H1 (cell line): ENCODE results near the gene TXLNG. TPM values are rescaled to one million over a fixed set of nuclear protein-coding genes. Genes with fewer than 3 reads are reported as not detected.

Source experiments
- CTCF ChIA-PET: fragments of 300-600 bp; sonication (Branson Sonifier 250); formaldehyde crosslinking; loops from one replicate; lab custom pipeline; 2021; ENCODE audit not compliant: partially characterized antibody; lab: Charles Lee
- POLR2A ChIA-PET: fragments of 300-600 bp; sonication (Branson Sonifier 250); formaldehyde crosslinking; loops from one replicate; lab custom pipeline; 2021; ENCODE audit warnings: inconsistent platforms; ENCODE audit not compliant: partially characterized antibody; lab: Charles Lee
- DNase-seq, 2 experiments: peaks; one replicate each; pipeline versions ENCODE4 v3.0.0 to v3.0.0-alpha.2; 2010 to 2022; ENCODE audit warnings: low spot score in 2 of 2, low read depth in 1 of 2, mixed read lengths in 1 of 2
- FAIRE-seq: peaks from 2 replicates; lab custom pipeline; 2011; peaks lifted over from hg19 to GRCh38; lab: Jason Lieb, UNC
- H2AFZ ChIP-seq: 2 replicates; pipeline ENCODE4 v1.8.1; 2012; ENCODE audit warnings: low read length, inconsistent platforms
- H2AK5ac ChIP-seq: 2 replicates; pipeline ENCODE4 v1.6.1; 2013; ENCODE audit warnings: low read depth, low read length
- H2BK120ac ChIP-seq: replicated peaks from 2 replicates; pipeline ENCODE3; 2013; ENCODE audit warnings: low read depth, low read length, inconsistent platforms
- H2BK12ac ChIP-seq: 2 replicates; pipeline ENCODE4 v1.6.1; 2013; ENCODE audit warnings: low read depth, low read length
- H2BK15ac ChIP-seq: 2 replicates; pipeline ENCODE4 v1.6.1; 2013; ENCODE audit warnings: low read length
- H2BK20ac ChIP-seq: 2 replicates; pipeline ENCODE4 v1.6.1; 2013; ENCODE audit warnings: low read length
- H2BK5ac ChIP-seq: 2 replicates; pipeline ENCODE4 v1.6.1; 2013; ENCODE audit warnings: low read depth, low read length
- H3K14ac ChIP-seq: 2 replicates; pipeline ENCODE4 v1.6.1; 2013; ENCODE audit warnings: inconsistent platforms; ENCODE audit not compliant: insufficient read length
- H3K18ac ChIP-seq: 2 replicates; pipeline ENCODE4 v1.6.1; 2013; ENCODE audit warnings: low read length; ENCODE audit errors: extremely low read depth
- H3K23ac ChIP-seq: 2 replicates; pipeline ENCODE4 v1.6.1; 2013; ENCODE audit warnings: inconsistent platforms; ENCODE audit not compliant: insufficient read length
- H3K23me2 ChIP-seq: 2 replicates; pipeline ENCODE4 v1.6.1; 2013; ENCODE audit warnings: low read depth, low read length
- H3K27ac ChIP-seq: 2 replicates; pipeline ENCODE4 v1.6.1; 2011; ENCODE audit warnings: low read depth, low read length, inconsistent platforms
- H3K27me3 ChIP-seq, 4 experiments: replicated peaks in 1 of 4; 1 replicate in 1 of 4; 2 replicates in 3 of 4; pipeline versions ENCODE4 v1.6.1 to v1.8.1; 2011 to 2013; ENCODE audit warnings: low read length in 3 of 4, mild to moderate bottlenecking in 3 of 4, inconsistent platforms in 2 of 4, mixed read lengths in 2 of 4, moderate library complexity in 1 of 4; ENCODE audit not compliant: control insufficient read depth in 3 of 4, insufficient read depth in 3 of 4; ENCODE audit errors: extremely low read depth in 1 of 4
- H3K36me3 ChIP-seq, 4 experiments: 2 replicates each; pipeline versions ENCODE4 v1.6.1 to v1.8.1; 2011 to 2013; ENCODE audit warnings: mild to moderate bottlenecking in 4 of 4, low read length in 3 of 4, moderate library complexity in 2 of 4, control low read depth in 1 of 4, inconsistent platforms in 1 of 4; ENCODE audit not compliant: insufficient read depth in 4 of 4, control insufficient read depth in 2 of 4
- H3K4ac ChIP-seq: replicated peaks from 2 replicates; pipeline ENCODE3; 2013; ENCODE audit warnings: low read length, low read depth, mixed read lengths, inconsistent platforms; ENCODE audit not compliant: insufficient read length
- H3K4me1 ChIP-seq, 4 experiments: replicated peaks in 1 of 4; 1 replicate in 1 of 4; 2 replicates in 3 of 4; pipeline versions ENCODE4 v1.6.1 to v1.8.1; 2011 to 2013; ENCODE audit warnings: low read length in 3 of 4, inconsistent platforms in 2 of 4, mixed read lengths in 1 of 4; ENCODE audit not compliant: insufficient read depth in 4 of 4, control insufficient read depth in 3 of 4
- H3K4me2 ChIP-seq, 2 experiments: 2 replicates each; pipeline versions ENCODE4 v1.6.1 to v1.8.1; 2011 to 2013; ENCODE audit warnings: low read depth in 2 of 2, low read length in 2 of 2, control low read depth in 1 of 2, inconsistent platforms in 1 of 2, mild to moderate bottlenecking in 1 of 2; ENCODE audit not compliant: insufficient read depth in 1 of 2
- H3K4me3 ChIP-seq, 4 experiments: fragments of 200-600, 300-600 bp in 1 of 4; sonication (generic), shearing (Covaris generic), sonication (Bioruptor Twin) in 1 of 4; 2 replicates each; pipeline versions ENCODE4 v1.5.1 to v1.8.1; 2011 to 2016; ENCODE audit warnings: low read length in 4 of 4, low read depth in 3 of 4, control low read depth in 2 of 4, inconsistent platforms in 2 of 4, mild to moderate bottlenecking in 2 of 4, mixed read lengths in 1 of 4, moderate library complexity in 1 of 4; ENCODE audit not compliant: insufficient read depth in 2 of 4; ENCODE audit errors: extremely low read depth in 1 of 4
- H3K56ac ChIP-seq: replicated peaks from 2 replicates; pipeline ENCODE3; 2013; ENCODE audit warnings: low read depth, mild to moderate bottlenecking, mixed read lengths, low read length, inconsistent platforms; ENCODE audit not compliant: insufficient read length
- H3K79me1 ChIP-seq: 2 replicates; pipeline ENCODE4 v1.6.1; 2013; ENCODE audit warnings: low read depth, low read length, control low read depth
- H3K79me2 ChIP-seq, 2 experiments: 2 replicates each; pipeline versions ENCODE4 v1.6.1 to v1.8.1; 2012 to 2013; ENCODE audit warnings: low read length in 2 of 2, mild to moderate bottlenecking in 2 of 2, inconsistent platforms in 1 of 2; ENCODE audit not compliant: insufficient read depth in 2 of 2, control insufficient read depth in 1 of 2
- H3K9ac ChIP-seq, 4 experiments: replicated peaks in 1 of 4; 1 replicate in 1 of 4; 2 replicates in 3 of 4; pipeline versions ENCODE4 v1.6.1 to v1.8.1; 2011 to 2013; ENCODE audit warnings: low read depth in 3 of 4, low read length in 3 of 4, control low read depth in 2 of 4, mild to moderate bottlenecking in 2 of 4, moderate library complexity in 2 of 4, inconsistent platforms in 1 of 4; ENCODE audit errors: extremely low read depth in 1 of 4
- H3K9me3 ChIP-seq, 2 experiments: 2 replicates each; pipeline versions ENCODE4 v1.6.1 to v1.8.1; 2012 to 2013; ENCODE audit warnings: mild to moderate bottlenecking in 2 of 2, moderate library complexity in 2 of 2, control low read depth in 1 of 2, inconsistent platforms in 1 of 2, low read depth in 1 of 2, low read length in 1 of 2, mixed read lengths in 1 of 2; ENCODE audit not compliant: insufficient read depth in 2 of 2
- H4K20me1 ChIP-seq, 2 experiments: replicated peaks in 1 of 2; 2 replicates each; pipeline versions ENCODE3 to v1.8.1; 2011 to 2013; ENCODE audit warnings: inconsistent platforms in 2 of 2, low read length in 2 of 2, mild to moderate bottlenecking in 1 of 2; ENCODE audit not compliant: insufficient read depth in 2 of 2, control insufficient read depth in 1 of 2
- H4K5ac ChIP-seq: 2 replicates; pipeline ENCODE4 v1.6.1; 2013; ENCODE audit warnings: low read length, low read depth, mixed read lengths, inconsistent platforms; ENCODE audit not compliant: insufficient read length
- H4K8ac ChIP-seq: 2 replicates; pipeline ENCODE4 v1.8.0; 2013; ENCODE audit warnings: mild to moderate bottlenecking, moderate library complexity, low read length, inconsistent platforms; ENCODE audit not compliant: insufficient read depth; ENCODE audit errors: extremely low read depth
- H4K91ac ChIP-seq: replicated peaks from 2 replicates; pipeline ENCODE3; 2013; ENCODE audit warnings: low read length, mixed read lengths, inconsistent platforms; ENCODE audit not compliant: insufficient read length
- ATF3 ChIP-seq: IDR thresholded peaks from 2 replicates; pipeline ENCODE4 v1.6.1; 2011; ENCODE audit warnings: low read depth, mild to moderate bottlenecking, low read length; ENCODE audit not compliant: insufficient read depth
- CREB1 ChIP-seq: IDR thresholded peaks from 2 replicates; pipeline ENCODE4 v1.6.1; 2012; ENCODE audit warnings: inconsistent platforms
- CTBP2 ChIP-seq: IDR thresholded peaks from 2 replicates; pipeline ENCODE4 v1.7.0; 2011; ENCODE audit warnings: borderline replicate concordance, mild to moderate bottlenecking, moderate library complexity, mixed read lengths, low read length; ENCODE audit not compliant: insufficient read depth, insufficient read length
- NRF1 ChIP-seq: IDR thresholded peaks from 2 replicates; pipeline ENCODE4 v1.6.1; 2011; ENCODE audit warnings: mild to moderate bottlenecking, low read depth, low read length, improper control_type of control experiment
- SIX5 ChIP-seq: IDR thresholded peaks from 2 replicates; pipeline ENCODE4 v1.6.1; 2011; ENCODE audit warnings: mild to moderate bottlenecking, low read depth, low read length
- TAF1 ChIP-seq: IDR thresholded peaks from 2 replicates; pipeline ENCODE4 v1.6.1; 2011; ENCODE audit warnings: mild to moderate bottlenecking, low read depth, low read length
- USF2 ChIP-seq: IDR thresholded peaks from 2 replicates; pipeline ENCODE4 v1.6.1; 2011; ENCODE audit warnings: low read length, improper control_type of control experiment
- WGBS, 2 experiments: shearing (Covaris generic) in 1 of 2; methylation state at CpG; one replicate each; pipeline versions ENCODE4 v1.1.6 to v1.1.7; 2013 to 2015; ENCODE audit warnings: low lambda C conversion rate in 2 of 2, mixed read lengths in 2 of 2, inconsistent platforms in 1 of 2, low coverage in 1 of 2, missing lambda C conversion rate in 1 of 2; ENCODE audit not compliant: insufficient replicate concordance in 2 of 2, insufficient coverage in 1 of 2, insufficient read length in 1 of 2; ENCODE audit errors: extremely low coverage in 1 of 2, missing lambda C conversion rate in 1 of 2; 5-methylcytosine and 5-hydroxymethylcytosine counted together
- long read RNA-seq, 2 experiments: library from RNA in 1 of 2; library from capped mRNA in 1 of 2; stranded (forward); transcript quantifications; one replicate each; pipeline ENCODE4 v2.0.0, GENCODE V29; 2021; ENCODE audit warnings: inconsistent platforms in 1 of 2
- polyA minus RNA-seq, 3 experiments: library from RNA; depleted of rRNA, polyadenylated mRNA; stranded (reverse); fragments of >200 nt; gene quantifications; 1 replicate in 2 of 3; 2 replicates in 1 of 3; pipeline ENCODE4 v1.2.3, GENCODE V29; 2011
- polyA plus RNA-seq, 7 experiments: library from polyadenylated mRNA; depleted of rRNA in 3 of 7; stranded (reverse) in 5 of 7; unstranded in 2 of 7; fragments of >200 nt in 5 of 7; fragments of 200-250 nt in 2 of 7; gene quantifications; 1 replicate in 5 of 7; 2 replicates in 1 of 7; 4 replicates in 1 of 7; pipeline versions ENCODE4 v1.2.1 to v1.2.3, GENCODE V29; 2011 to 2013; ENCODE audit warnings: missing spikeins in 2 of 7, mixed read lengths in 2 of 7
- total RNA-seq: library from RNA; stranded (reverse); fragmentation: NEBNext Ultra II Directional; extraction: Animal tissue kit (Norgen Biotek cat#: 25700); gene quantifications from 2 replicates; pipeline ENCODE4 v1.2.1, GENCODE V29; 2021

Gene TXLNG
- 42.6 and 42.9 TPM in 2 replicates for total RNA-seq
- polyA plus RNA-seq (2011; rRNA removed), result 19.9 and 32.9 TPM in 2 replicates
- 33.0 TPM for polyA plus RNA-seq (2011; cell fraction: cytosol; rRNA removed)
- 14.8 TPM for polyA plus RNA-seq (2011; cell fraction: nucleus; rRNA removed)
- polyA plus RNA-seq (2012, experiment 1 of 2), result 19.6 to 35.8 TPM (median 23.1 TPM) in 4 replicates
- 2.7 TPM for polyA plus RNA-seq (2012, experiment 2 of 2)
- 36.3 TPM for polyA plus RNA-seq (2013, experiment 1 of 2)
- 36.9 TPM for polyA plus RNA-seq (2013, experiment 2 of 2)
- polyA minus RNA-seq (2011; rRNA and poly(A)+ RNA removed), result 19.9 and 20.3 TPM in 2 replicates
- 14.1 TPM for polyA minus RNA-seq (2011; cell fraction: cytosol; rRNA and poly(A)+ RNA removed)
- 22.4 TPM for polyA minus RNA-seq (2011; cell fraction: nucleus; rRNA and poly(A)+ RNA removed)
- long read RNA-seq, experiment 1, full-length matches to known transcripts, result 6 of 53 reads
- long read RNA-seq, experiment 1, partial matches to known transcripts, result 38 of 53 reads
- long read RNA-seq, experiment 1, other reads (novel, unspliced or antisense), result 9 of 53 reads
- long read RNA-seq, experiment 2, full-length matches to known transcripts, result 3 of 8 reads
- long read RNA-seq, experiment 2, partial matches to known transcripts, result 1 of 8 reads
- long read RNA-seq, experiment 2, other reads (novel, unspliced or antisense), result 4 of 8 reads

- Histone ChIP-seq H3K4me1 (no peaks in the 10 kb centered on the region), H3K4ac (no peak within 1 kb of the TSS), H3K9ac (peak within 1 kb of the TSS; percentile 67 to 92 (median 80)), H3K18ac (no peak within 1 kb of the TSS; the same call in 1 of the 2 replicates), H2BK20ac (no peak within 1 kb of the TSS), H2BK5ac (no peak within 1 kb of the TSS), H3K56ac (no peak within 1 kb of the TSS), H4K20me1 (peaks cover 2 to 6% of the 10 kb centered on the region in 2 experiments), H3K27me3 (no peaks in the 10 kb centered on the region), H3K79me2 (peaks cover 13 to 44% of the 10 kb centered on the region in 2 experiments), H3K79me1 (no peaks in the 10 kb centered on the region), H3K27ac (no peak within 1 kb of the TSS), H2BK120ac (peak within 1 kb of the TSS; percentile 14), H2BK12ac (no peak within 1 kb of the TSS), H3K23ac (no peak within 1 kb of the TSS), H2AK5ac (no peak within 1 kb of the TSS), H4K5ac (peak within 1 kb of the TSS; percentile 72), H4K91ac (no peak within 1 kb of the TSS), H4K8ac (no peak within 1 kb of the TSS), H3K14ac (no peak within 1 kb of the TSS), H3K4me2 (peak within 1 kb of the TSS; percentile 73 to 87), H3K23me2 (no peaks in the 10 kb centered on the region), H2AFZ (peak within 1 kb of the TSS; percentile 91), H3K4me3 (peak within 1 kb of the TSS; percentile 63 to 96 (median 80)), H3K36me3 (peaks cover 0 to 13% (median under 1%) of the 10 kb centered on the region in 4 experiments; a peak in 5 of 8 replicates), H2BK15ac (no peak within 1 kb of the TSS), H3K9me3 (no peaks in the 10 kb centered on the region)
- POLR2A ChIA-PET, result interaction anchor here (0.6 to 2.3 kb wide), 6 partner anchors 9 to 324 kb away, joined by 3 to 10 read pairs (median 4); partner anchors contain the start of gene CTPS2
- DNase-seq, result peak; percentile 86 to 96
- WGBS, 2 experiments, result 2% methylated on average over 18 of the region's 59 CpGs; no CpG with 5 or more reads in 1 of the 2 experiments
- peak; percentile 89 for FAIRE-seq
- CTCF ChIA-PET, result interaction anchor here (0.6 to 0.7 kb wide), 2 partner anchors 40 to 1574 kb away, joined by 3 read pairs; no protein-coding TSS in a partner anchor
- peak; percentile 85 for TF ChIP-seq USF2
- TF ChIP-seq ATF3, result 0 out of 2 replicates have a peak, but pooled peaks have one; percentile 42
- TF ChIP-seq TAF1, result peak; percentile 78
- peak; percentile 4; the same call in 1 of the 2 replicates for TF ChIP-seq NRF1
- TF ChIP-seq SIX5, result peak; percentile 51
- peak; percentile 94 for TF ChIP-seq CREB1
- no peak for TF ChIP-seq CTBP2
Observed at GRCh38 chrX:16786139-16786790, at the start of gene TXLNG. TSS of gene TXLNG (plus strand) at chrX:16786466. CDS start at chrX:16786488, 22 bp downstream.
